GM21360 (cell line): ENCODE results near the gene KIF12.
"Not testable (repeated sequence)": the region's sequence is repeated elsewhere in the genome, so short reads cannot be mapped to it uniquely, and the experiment has no call there.

Experiments
- ATAC-seq: cut with Tn5 transposase; IDR thresholded peaks from one replicate; pipeline ENCODE4 v1.9.1; 2021; ENCODE audit warnings: mild to moderate bottlenecking, moderate library complexity; ENCODE audit not compliant: unreplicated experiment

The KIF12 gene

DNA sequence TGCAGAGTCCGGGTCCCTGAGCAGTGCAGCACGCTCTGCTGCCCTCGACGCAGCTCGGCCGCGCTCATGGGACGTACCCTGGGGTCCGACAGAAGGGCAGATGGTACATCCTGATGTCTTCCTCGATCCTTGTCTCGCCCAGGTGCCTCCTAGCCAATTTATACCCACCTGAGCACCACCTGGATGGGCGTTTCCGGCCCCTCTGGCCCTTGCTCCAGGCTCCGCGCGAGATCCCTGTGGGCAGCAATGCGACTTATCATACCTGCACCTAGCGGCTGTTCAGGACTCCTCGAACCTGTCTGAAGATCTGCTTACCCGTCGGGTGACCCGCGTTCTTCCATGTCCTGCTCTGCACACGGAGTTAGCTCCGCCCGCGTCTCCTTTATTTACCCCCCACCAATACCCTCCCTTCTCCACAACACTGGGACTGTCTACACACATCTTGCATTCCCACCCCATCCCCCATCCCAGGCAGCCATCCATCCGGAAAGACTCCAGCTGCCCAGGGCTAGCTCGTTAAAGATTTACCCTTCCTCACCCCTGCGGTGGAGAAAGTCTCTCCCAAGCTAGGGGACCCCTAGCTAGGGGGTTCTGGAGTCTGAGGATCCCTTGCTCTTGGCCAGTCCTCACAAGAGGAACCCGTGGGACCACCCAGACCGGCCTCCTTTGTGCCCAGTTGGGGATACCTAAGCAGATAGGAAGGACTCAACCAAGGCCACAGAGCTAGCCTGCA lies at the start of gene KIF12:
TSS of gene KIF12 (minus strand) at position 357 of the 733 bp plus-strand sequence. CDS start at position 341, 16 bp downstream.
- no peak for ATAC-seq

GRCh38 chr9:114146735-114147134 lies 47.6 kb upstream of the KIF12 start:
- ATAC-seq: no peak

DNA sequence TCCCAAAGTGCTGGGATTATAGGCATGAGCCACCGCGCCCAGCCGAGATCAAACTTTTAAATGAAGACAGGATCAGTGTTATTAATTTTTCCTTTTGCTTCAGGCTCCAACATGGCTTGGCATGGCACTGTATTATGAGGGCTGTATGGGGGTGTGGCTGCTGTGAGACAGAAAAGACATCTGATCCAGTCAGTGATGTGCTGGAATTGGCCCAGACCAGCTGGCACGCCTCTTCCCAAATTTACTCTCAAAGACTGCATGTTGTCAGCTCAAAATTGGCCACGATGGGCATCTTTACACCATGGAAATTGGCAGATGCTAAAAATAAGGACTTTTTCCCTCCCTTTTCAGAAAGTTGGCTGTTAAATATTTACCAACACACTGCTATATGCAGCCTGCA lies 44.1 kb upstream of the KIF12 start:
- ATAC-seq: no peak

DNA sequence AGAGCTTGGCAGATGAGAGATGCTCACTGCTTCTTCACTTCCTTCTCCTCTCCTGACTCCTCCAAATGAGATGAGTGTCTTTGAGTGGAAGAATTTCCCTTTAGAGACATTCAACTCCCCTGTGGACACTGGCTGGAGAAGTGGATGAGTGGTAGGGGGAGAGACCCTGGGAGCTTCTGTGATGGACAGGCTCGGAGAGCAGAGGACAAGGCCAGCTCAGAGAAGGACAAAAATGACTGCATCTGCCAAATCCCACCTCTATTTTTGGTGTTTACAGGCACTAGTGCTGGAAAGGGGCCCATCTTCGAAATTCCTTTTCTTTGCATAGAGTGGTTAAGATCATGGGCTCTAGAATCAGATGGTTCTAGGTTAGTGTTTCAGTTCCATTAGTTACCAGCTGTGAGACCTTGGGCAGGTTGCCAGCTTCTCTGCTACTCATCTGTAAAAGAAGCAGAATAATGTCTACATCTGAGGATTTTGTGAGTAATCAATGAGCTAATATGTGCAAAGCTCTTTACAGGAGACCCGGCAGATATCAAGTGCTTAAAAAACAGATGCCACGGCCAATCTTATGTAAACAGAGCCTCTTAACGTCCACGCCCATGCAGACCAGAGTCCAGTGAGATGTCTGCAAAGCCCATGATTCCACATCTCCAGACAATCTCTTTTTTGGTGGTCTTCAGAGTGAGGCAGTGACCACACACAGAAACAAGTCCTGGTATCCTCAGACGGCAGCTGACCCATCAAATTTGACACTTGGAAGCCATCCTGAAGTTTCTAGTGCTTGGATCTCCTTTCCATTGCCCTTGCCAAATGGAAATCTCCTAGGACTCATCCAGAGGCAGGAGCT lies 42.7 kb upstream of the KIF12 start:
- no peak for ATAC-seq

DNA sequence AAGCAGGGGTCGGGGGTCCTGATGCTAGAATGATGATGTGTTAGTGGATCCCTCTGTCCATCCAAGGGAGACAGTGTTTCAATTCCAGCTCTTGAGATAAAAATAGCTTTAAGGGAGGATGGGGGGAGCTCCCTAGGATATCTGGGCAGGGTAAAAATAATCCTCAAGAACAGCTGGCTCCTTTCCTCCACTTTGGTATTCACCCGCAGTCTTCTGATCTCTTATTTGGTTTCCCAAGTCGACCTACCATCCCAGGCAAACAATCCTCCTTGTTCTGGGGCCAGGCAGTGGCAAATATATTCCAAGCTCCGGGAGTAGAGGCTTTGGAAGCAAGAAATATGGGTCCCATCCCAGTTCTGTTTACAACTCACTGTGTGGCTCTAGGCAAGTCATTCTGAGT lies 41.8 kb upstream of the KIF12 start:
- no peak for ATAC-seq

GRCh38 chr9:114140401-114140800 lies 41.3 kb upstream of the KIF12 start:
- no peak for ATAC-seq

- no peak for ATAC-seq
Measured at GRCh38 chr9:114139071-114139470, 40.0 kb upstream of the KIF12 start.

- ATAC-seq: no peak
Measured at GRCh38 chr9:114138552-114138971, 39.5 kb upstream of the KIF12 start.

- no peak for ATAC-seq
Measured at GRCh38 chr9:114137831-114138230, 38.7 kb upstream of the KIF12 start.

GRCh38 chr9:114134827-114135396 lies 35.8 kb upstream of the KIF12 start:
- no peak for ATAC-seq

DNA sequence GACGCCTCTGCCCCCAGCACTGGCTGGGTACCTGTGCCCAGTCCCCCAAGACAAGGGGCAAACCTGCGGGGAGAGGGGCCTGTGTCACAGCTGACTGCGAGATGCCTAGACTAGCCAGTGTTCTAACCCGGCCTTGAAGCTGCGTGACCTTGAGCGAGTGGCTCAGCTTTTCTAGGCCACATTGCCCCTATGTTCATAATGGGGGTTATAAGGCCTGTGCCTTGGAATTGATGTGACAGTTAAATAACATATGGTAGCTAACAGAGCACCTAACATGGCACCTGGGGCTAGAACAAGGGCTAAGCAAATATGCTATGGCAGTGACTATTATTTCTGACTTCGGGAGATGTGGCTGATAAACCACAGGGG lies 33.4 kb upstream of the KIF12 start:
- no peak for ATAC-seq

DNA sequence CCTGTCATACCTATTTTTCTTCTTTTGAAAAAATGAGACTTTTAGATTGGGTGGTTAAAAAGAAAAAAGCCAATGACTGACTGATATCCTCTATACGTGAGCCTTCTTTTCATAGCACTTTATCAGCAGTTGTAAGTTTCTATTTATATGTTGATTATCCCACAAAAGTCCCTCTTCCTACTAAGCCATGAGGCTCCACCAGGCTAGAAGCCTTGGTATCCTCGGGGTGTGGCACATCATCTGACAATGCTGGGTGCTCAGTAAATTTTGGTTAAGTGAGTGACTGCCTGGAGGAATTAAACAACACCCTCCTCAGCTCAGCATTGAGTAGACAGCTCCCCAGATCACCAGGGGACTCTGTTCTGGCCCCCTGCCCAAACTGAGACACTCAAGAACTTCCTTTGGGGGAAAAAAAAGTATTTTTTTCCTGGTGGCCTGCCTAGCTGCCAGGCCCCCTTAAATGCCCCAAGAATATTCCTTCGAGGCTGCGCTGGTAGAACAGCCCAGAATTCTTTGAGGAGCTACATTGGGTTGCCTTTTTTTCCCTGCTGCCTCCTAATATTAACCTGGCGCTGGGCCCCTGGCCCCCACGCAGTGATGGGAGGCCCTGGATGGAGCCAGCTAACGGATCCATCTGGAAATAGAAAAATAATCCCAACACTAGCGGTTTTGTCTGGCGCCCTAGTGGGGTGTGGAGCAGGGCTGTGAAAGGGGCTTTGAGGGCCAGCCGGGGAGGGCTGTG lies 32.9 kb upstream of the KIF12 start:
- no peak for ATAC-seq

DNA sequence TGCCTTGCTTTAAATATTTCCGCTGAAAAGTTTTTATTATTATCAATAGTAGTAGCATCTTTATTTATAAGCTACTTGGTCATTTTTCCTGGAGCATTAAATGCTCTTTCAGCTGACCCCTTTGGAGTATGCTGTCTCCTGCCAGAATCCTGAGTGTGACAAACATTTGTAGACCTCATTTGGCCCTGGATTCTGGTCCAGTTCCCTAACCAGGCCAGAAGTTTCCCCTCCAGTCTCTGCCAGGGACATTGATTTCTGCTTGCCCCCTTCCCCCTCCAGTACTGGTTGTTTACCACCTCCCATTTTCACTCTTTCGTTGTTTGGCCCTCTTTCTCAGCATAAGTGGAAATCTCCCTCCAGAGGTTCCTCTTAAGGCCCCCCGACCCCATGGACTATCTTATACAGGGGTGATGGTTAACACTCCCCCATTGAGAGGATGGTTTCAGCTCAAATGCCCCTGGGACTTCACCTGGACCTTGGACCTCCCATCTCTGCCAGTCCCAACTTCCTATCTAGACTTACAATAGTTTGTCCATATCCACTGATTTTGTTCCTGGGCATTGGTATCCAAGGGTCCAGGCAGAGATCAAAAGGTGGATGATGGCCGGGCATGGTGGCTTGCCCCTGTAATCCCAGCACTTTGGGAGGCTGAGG lies 31.7 kb upstream of the KIF12 start:
- no peak for ATAC-seq

GRCh38 chr9:114130141-114130540 lies 31.0 kb upstream of the KIF12 start:
- no peak for ATAC-seq

DNA sequence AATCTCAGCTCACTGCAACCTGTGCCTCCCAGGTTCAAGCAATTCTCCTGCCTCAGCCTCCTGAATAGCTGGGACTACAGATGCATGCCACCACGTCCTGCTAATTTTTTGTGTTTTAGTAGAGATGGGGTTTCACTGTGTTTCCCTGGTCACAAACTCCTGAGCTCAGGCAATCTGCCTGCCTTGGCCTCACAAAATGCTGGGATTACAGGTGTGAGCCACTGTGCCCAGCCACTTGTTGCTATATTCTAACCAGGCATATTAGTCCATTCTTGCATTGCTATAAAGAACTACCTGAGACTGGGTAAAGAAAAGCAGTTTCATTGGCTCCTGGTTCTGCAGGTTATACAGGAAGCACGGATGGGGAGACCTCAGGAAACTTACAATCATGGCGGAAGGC lies 29.7 kb upstream of the KIF12 start:
- not testable (repeated sequence) for ATAC-seq

DNA sequence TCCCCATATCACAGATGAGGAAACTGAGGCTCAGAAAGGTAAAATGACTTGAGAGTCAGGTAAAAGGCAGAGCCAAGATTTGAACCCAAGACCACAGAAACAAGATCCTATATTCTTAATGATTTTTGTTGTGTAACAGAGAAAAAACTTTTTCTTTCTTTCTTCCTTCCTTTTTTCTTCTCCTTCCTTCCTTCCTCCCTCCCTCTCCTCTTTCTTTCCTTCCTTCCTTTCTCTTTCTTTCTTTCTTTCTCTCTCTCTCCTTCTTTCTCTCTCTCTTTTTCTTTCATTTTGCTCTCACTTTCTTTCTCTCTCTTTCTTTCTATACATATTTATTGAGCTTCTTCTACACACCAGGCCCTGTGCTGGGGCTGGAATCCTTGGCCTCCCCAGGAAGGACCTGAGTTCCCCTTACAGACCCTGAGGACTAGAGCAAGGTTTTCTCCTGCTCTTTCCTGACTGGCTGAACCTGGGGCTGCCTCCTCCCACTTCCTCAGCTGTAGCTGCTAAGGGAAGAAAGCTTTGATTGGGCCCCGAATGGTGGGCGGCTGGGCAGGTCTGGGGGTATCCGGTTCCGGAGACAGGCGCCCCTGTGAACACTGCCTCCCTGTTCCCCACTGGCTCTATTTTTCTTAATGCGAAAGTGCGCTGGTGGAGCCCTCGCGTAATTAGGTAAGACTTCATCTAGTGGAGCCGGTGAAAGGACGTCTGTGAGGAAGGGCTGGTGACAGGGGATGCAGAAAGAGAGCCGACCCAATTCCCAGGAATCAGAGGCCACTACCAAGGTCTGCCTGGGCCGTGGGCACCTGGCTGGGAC lies 27.4 kb upstream of the KIF12 start:
- ATAC-seq: no peak

- no peak for ATAC-seq
Measured at GRCh38 chr9:114125476-114126013, 26.5 kb upstream of the KIF12 start.

- no peak for ATAC-seq
Measured at GRCh38 chr9:114124666-114125475, 25.8 kb upstream of the KIF12 start.

DNA sequence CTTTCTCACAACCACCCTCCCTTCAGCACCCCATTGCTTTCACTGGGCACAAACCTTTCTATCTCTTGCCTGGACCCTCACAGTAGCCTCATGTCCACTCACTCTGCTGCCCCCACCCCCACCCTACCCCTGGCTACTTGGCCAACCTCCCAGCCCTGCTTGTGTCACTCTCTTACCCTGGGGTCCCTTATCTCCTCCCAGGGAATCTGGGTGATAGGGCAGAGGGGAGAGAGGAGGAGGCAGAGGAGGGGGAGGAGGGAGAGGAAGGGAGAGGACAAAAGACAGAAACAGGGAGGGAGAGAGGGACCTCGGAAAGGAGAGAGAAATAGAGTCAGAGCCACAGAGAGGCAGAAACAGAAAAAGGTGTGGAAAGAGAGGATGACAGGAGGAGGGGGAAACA lies 25.0 kb upstream of the KIF12 start:
- ATAC-seq: no peak
